KOPT-K1 (cell line): ENCODE results near the gene TMEM87B.
A peak's percentile ranks its signal among the peaks of the same experiment; 100 is the strongest.
"Not testable (repeated sequence)": the region's sequence is repeated elsewhere in the genome, so short reads cannot be mapped to it uniquely, and the experiment has no call there.

Experiments used
- H3K27ac ChIP-seq: fragments of 200-600 bp; sonication (generic); 2 replicates; pipeline ENCODE4 v1.5.1; 2016; ENCODE audit warnings: antibody characterized with exemption, mild to moderate bottlenecking, low read depth, low read length; ENCODE audit not compliant: poor library complexity, severe bottlenecking
- H3K36me3 ChIP-seq: fragments of 200-600 bp; sonication (generic); 2 replicates; pipeline ENCODE4 v1.5.1; 2017; ENCODE audit warnings: antibody characterized with exemption, mild to moderate bottlenecking, low read length, moderate library complexity; ENCODE audit not compliant: insufficient read depth
- H3K9me3 ChIP-seq: fragments of 200-600 bp; sonication (generic); 2 replicates; pipeline ENCODE4 v1.5.1; 2017; ENCODE audit warnings: antibody characterized with exemption, low read length, mild to moderate bottlenecking; ENCODE audit not compliant: insufficient read depth, poor library complexity, severe bottlenecking

Gene TMEM87B

DNA sequence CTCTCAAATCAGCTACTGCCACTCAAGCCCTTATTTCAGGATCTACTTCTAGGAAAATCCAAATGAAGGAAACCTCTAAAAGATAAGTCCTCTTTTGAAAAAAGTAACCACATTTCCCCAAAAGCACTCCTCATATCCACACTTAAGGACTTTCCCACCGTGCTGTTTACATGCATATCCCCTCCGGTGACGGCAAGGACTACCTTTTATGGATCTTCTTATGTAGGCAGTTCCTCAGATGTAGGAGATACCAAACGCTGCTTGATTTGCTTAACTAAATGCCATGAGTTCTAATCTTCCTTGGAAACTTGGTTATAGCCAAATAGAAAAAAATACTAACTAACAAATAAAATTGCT lies 6.9 kb upstream of the TMEM87B start:
- H3K27ac ChIP-seq = no peak overlapping the region
- no peaks in the 10 kb centered on the region for H3K36me3 ChIP-seq

DNA sequence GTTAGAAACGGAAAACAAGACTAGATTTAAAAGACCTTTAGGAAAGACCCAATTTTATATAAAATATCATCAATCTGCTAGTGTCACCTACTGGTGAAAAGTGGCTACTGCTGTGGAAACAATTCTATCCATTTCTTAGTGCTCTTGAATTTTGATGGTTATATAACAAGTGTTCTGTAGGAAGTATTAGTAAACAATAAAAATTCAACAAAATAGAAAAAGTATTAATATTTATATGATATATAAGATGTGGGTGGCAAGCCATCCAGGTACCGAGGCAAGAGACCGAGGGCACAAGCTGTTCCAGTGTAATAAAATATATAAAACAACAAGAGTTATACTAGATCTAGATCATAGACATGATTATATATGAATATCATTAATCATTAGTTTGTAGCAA lies 6.2 kb upstream of the TMEM87B start:
- no peaks in the 10 kb centered on the region for H3K9me3 ChIP-seq
- H3K36me3 ChIP-seq = no peaks in the 10 kb centered on the region
- H3K27ac ChIP-seq = no peak overlapping the region

More for the DNA sequence above, 6.9 kb upstream of the TMEM87B start:
- no peaks in the 10 kb centered on the region for H3K9me3 ChIP-seq

DNA sequence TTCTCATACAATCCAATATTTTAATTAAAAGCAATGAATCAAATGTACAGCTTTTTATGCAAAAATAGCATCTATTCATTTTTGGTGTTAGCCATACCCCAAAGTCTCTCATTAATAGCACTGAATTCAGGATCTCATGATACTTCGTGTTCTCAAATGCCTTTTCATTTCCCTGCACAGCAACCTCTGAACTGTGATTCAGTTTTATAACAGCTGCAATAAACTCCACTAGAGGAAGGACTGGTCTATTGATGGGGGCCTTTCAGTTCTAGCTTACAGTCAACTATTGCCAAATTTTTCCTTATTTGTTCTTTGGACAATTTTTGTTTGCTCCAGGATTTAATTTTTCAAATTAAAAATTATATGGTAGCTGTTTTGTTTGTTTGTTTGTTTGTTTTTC lies 4.8 kb upstream of the TMEM87B start:
- Histone ChIP-seq H3K36me3 (no peaks in the 10 kb centered on the region), H3K27ac (no peak overlapping the region), H3K9me3 (no peaks in the 10 kb centered on the region)

DNA sequence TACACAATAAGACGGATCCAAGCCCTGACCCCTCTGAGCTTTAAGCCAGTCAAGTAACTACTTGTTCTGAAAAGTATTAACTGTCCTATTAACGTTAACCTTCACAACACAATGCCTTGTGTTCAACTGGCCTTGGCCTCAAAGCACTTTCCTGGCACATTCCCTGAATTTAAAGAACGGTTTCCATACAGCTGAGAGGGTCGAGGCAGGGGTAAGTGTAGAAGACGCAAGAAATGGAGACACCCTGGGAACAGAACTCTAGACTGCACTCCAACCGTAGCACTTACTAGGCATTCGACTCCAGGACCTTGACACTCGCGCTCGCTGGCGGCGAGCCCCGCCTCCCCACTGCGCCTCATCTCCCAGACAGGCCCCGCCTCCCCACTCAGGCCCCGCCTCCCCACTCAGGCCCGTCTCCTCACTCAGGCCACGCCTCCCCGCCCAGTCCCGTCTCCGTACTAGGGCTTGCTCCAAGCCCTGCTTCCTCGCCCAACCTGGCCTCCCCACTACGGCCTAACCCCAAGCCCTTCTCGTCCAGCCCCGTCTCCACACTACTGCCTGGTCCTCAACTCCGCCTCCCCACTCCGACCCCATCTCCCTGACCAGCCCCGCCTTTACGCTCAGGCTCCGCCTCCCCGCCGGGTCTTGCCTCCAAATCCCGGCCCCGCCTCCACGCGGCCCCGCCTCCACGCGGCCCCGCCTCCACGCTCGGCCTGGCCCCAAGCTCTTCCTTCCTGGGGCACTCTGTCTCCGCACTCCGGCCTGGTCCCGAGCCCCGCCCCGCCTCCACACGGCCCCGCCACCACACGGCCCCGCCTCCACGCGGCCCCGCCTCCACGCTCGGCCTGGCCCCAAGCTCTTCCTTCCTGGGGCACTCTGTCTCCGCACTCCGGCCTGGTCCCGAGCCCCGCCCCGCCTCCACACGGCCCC lies 887 bp upstream of the TMEM87B start:
- H3K27ac ChIP-seq = peak overlapping the region; percentile 59
- no peaks in the 10 kb centered on the region for H3K9me3 ChIP-seq
- H3K36me3 ChIP-seq = no peaks in the 10 kb centered on the region

DNA sequence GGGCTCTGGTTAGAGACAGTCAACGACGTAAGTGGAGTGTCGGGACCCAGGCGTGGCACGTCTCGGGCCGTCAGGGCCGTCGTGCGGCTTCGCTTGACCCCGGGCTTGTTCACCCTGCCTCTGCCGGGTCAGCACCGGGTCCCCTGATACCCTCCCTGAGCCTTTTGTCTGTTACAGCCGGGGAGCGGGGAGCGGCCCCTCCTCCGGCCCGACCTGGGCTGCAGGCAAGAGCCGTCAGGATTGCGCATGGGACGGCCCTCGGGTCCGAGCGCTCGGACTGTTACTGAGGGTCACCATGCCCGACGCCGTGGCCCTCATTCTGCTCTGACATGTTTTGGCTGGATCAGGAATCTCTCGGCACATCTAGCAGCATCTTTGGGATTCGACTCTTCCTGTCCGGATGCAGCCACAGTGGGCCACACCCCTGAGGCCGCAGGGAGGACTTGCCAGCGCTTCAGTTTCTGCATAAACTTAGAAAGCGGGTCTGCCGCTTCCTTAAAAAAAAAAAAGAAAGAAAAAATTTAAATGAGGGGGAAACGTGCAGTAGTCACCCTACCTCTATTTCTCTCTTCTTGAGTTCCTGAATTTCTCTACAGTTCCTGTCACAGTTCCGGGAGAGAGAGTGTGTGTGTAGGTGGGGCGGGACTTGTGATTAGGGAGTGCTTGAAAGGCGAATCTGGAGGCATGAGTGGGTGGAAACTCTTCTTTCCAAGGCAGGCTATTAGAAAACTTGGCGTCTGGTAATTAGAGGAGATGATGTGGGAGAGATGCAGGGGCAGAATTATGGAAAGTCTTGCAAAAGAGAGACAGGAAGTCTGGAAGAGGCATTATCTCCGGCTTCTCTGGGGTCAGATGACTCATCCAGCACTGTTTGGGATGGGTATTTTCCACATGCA lies 909 bp downstream of the TMEM87B start:
- Histone ChIP-seq H3K36me3 (peaks cover 7% of the 10 kb centered on the region), H3K27ac (peak overlapping the region; percentile 86), H3K9me3 (no peaks in the 10 kb centered on the region)

DNA sequence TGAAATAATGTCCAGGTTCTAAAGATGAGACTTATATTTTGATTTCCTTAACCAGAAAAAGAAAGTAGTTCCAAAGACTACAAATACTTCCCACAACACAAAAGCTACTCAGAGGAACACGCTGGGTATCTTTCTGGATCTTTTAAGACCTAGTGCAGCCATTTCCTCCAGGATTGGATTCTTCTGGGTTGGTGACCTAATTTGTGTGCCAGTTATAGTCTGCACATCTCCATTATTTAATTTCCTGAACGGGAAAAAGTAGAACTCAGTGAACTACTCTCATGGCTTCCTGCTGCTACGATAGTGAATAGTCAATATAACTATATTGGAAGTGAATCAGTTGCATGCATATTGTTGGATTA lies 1.5 kb downstream of the TMEM87B start:
- H3K36me3 ChIP-seq = peaks cover 13% of the 10 kb centered on the region
- peak overlapping the region; percentile 86 for H3K27ac ChIP-seq

DNA sequence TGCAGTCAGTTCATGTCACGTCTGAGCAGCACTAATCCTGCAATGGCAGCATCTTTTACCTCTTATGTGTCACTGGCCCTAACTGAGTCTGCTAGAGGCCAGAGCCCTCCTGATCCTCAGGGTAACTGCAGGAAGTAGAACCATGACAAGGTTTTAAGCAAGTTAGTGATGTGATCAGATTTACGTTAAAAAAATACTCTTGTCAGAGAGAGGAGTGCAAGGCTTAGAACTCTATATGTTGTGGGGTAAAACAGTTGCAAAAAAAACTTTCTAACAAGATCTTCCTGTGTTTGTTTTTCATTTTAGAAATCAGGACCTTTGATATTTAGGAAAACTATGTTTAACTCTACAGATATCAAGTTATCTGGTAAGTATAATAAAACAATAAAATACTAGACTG lies 4.6 kb downstream of the TMEM87B start:
- Histone ChIP-seq H3K27ac (no peak overlapping the region), H3K9me3 (no peaks in the 10 kb centered on the region), H3K36me3 (peaks cover 41% of the 10 kb centered on the region)

More for the DNA sequence above, 1.5 kb downstream of the TMEM87B start:
- H3K9me3 ChIP-seq = no peaks in the 10 kb centered on the region

DNA sequence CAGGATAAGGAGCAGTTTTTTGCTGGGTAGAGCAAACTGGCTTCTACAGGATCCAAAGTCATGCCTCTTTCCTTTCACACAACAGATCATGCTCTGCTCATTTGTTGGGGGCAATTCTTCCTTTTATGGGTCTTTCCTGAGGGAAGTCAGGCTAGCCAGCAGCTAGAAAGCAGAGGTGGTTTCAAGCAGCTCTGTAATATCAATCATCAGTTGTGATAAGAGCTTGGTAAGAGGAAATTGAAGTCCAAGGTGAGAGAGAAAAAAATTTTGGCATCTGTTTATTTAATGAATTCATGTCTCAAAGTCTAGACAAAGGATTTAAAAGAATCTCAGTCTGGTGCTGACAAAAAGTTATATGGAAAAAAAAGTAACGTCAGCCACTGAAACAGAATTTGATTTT lies 6.2 kb downstream of the TMEM87B start:
- peaks cover 56% of the 10 kb centered on the region for H3K36me3 ChIP-seq
- no peaks in the 10 kb centered on the region for H3K9me3 ChIP-seq
- H3K27ac ChIP-seq = no peak overlapping the region

DNA sequence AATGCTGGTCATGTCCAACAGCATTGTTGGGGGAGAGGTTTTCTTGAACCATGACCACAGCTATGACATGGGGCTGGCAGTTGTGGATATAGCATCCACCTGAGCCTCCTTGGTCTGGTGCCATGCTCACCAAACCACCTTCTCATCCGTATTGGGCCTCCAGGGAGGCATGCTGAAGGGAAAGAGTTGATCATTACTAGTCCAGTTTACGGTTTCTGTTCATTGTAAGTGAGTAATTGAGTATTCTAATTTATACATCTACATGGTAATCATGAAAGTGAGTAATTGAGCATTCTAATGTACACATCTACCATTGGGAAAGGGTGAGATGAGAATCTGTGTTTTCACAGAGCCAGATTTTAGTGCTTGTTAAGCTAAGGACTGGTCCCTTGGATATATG lies 6.8 kb downstream of the TMEM87B start:
- Histone ChIP-seq H3K36me3 (peaks cover 61% of the 10 kb centered on the region), H3K9me3 (no peaks in the 10 kb centered on the region), H3K27ac (no peak overlapping the region)

DNA sequence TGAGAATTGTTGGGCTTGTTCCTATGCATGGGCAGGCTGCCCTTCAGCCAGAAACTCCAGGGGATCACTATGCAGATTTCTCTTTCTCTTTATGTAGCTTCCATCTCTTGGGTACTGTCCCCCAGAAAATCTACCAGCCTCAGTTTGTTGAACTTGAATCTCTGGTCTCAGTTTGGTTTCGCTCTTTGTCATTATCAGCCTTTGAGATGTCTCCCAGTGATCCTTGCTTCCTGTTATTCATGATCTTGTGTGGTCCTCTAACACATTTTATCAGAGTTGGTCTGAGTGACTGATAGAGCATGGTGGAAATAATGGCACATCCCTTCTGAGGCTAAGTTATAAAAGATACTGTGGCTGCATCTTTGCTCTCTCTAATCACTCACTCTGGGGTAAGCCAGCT lies 7.8 kb downstream of the TMEM87B start:
- no peaks in the 10 kb centered on the region for H3K9me3 ChIP-seq
- H3K36me3 ChIP-seq = peaks cover 71% of the 10 kb centered on the region

DNA sequence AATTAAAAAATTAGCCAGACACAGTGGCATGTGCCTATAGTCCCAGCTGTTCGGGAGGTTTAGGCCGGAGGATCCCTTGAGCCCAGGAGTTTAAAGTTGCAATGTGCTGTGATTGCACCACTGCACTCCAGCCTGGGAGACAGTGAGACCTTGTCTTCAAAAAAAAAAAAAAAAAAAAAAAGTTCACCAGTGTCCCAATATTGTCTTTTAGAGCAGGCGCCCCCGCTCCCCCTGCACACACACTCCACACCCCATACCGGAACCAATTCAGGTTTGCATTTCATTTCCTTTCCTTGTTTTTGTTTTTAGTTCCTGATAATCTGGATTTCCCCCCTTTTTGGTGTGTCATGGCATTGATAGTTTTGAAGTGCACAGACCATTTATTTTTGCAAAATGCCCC lies 10.4 kb downstream of the TMEM87B start:
- Histone ChIP-seq H3K36me3 (peaks cover 85% of the 10 kb centered on the region), H3K27ac (no peak overlapping the region)

More for the DNA sequence above, 7.8 kb downstream of the TMEM87B start:
- H3K27ac ChIP-seq = no peak overlapping the region

DNA sequence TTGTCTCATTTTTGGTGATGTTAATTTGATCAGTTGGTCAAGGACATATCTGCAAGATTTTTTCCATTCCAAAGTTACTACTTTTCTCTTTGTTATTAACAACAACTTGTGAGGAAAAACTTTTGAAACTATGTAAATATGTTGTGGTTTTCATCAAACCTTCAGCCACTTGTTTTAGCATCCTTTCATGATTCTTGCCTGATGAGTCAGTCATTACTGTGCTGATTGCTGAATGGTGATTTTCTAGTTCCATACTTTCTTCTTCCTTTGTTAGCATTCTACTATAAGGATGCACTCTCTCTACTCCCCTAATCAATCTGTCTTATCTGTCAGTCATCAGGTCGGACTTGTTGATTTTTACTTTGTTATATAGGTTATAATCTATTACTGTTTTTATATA lies 10.9 kb downstream of the TMEM87B start:
- Histone ChIP-seq H3K9me3 (no peaks in the 10 kb centered on the region), H3K36me3 (peaks cover 81% of the 10 kb centered on the region)

More for the DNA sequence above, 10.4 kb downstream of the TMEM87B start:
- H3K9me3 ChIP-seq = no peaks in the 10 kb centered on the region

DNA sequence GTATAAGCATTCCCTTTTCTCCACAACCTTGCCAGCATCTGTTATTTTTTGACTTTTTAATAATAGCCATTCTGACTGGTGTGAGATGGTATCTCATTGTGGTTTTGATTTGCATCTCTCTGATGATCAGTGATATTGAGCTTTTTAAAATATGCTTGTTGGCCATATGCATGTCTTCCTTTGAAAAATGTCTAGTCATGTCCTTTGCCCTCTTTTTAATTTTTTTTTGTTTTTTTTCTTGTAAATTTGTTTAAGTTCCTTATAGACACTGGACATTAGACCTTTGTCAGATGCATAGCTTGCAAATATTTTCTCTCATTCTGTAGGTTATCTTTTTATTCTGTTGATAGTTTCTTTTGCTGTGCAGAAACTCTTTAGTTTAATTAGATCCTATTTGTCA lies 14.7 kb downstream of the TMEM87B start:
- Histone ChIP-seq H3K36me3 (peaks cover 75% of the 10 kb centered on the region), H3K9me3 (peaks cover 16% of the 10 kb centered on the region)
- not testable (repeated sequence) for H3K27ac ChIP-seq

More for the DNA sequence above, 10.9 kb downstream of the TMEM87B start:
- H3K27ac ChIP-seq = no peak overlapping the region

DNA sequence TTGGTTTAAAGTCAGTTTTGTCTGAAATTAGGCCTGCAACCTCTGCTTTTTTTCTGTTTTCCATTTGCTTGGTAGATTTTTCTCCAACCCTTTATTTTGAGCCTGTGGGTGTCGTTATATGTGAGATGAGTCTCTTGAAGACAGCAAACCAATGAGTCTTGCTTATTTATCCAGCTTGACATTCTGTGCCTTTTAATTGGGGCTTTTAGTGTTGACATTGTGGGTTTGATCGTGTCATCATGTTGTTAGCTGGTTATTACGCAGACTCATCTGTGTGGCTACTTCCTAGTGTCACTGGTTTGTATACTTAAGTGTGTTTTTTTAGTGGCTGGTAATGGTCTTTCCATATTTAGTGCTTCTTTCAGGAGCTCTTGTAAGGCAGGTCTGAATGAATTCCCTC lies 18.8 kb downstream of the TMEM87B start:
- Histone ChIP-seq H3K9me3 (peaks cover 16% of the 10 kb centered on the region), H3K36me3 (peaks cover 56% of the 10 kb centered on the region), H3K27ac (no peak overlapping the region)

DNA sequence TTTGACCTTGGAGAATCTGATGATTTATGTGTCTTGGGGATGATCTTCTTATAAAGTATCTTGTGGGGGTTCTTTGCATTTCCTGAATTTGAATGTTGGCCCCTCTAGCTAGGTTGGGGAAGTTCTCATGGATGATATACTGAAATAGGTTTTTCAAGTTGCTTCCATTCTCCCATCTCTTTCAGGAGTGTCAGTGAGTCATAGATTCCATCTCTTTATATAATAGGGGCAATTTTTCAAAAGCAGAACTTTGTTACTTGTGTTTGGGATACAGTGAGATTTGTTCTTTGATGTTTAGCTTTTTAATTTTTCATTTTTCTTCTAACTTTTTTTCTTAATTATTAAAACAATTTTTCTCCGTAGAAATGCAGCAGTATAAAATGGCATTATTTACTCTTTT lies 19.4 kb downstream of the TMEM87B start:
- Histone ChIP-seq H3K27ac (no peak overlapping the region), H3K9me3 (peaks cover 16% of the 10 kb centered on the region), H3K36me3 (peaks cover 49% of the 10 kb centered on the region)
